ENCODE results near the gene SPG7. TPM values are rescaled to one million over a fixed set of nuclear protein-coding genes. Genes with fewer than 3 reads are reported as not detected.

Gene SPG7
- total and polyA plus RNA-seq, 2 of the 4 experiments (the other 2 are of a cell fraction), result 94.6 to 96.8 TPM

DNA sequence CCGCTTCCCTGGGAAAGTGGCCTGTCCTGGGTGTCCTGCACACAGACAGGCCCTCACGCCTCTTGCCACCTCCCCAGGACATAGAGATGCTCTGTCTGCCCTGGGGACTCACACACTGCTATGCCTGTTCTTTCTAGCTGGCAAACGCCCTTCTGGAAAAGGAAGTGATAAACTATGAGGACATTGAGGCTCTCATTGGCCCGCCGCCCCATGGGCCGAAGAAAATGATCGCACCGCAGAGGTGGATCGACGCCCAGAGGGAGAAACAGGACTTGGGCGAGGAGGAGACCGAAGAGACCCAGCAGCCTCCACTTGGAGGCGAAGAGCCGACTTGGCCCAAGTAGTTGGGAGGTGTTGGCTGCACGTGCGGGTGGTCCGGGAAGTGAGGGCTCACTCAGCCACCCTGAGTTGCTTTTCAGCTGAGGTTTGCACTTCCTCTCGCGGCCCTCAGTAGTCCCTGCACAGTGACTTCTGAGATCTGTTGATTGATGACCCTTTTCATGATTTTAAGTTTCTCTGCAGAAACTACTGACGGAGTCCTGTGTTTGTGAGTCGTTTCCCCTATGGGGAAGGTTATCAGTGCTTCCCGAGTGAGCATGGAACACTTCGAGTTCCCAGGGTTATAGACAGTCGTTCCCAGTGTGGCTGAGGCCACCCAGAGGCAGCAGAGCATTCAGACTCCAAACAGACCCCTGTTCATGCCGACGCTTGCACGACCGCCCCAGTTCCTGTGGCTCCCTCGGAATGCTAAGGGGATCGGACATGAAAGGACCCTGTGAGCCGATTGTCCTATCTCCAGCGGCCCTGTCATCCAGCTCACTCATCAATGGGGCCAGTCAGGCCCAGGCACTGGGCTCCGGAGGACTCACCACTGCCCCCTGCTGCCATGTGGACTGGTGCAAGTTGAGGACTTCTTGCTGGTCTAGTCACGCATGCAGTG is 48.8 kb downstream of the SPG7 start:
- POLR2A ChIA-PET (ENCODE audit: unreplicated experiment), result no interaction called here
- dilution Hi-C loops (cut with HindIII; ENCODE audit: low sequenced_read_pairs, unreplicated experiment), result no loop called here
- no peak overlapping the region for H3K4me2 ChIP-seq (ENCODE audit: low read depth, low read length)

More for the DNA sequence above, 48.8 kb downstream of the SPG7 start:
- no peak overlapping the region for H2BK15ac ChIP-seq (ENCODE audit: low read depth, low read length)
- H2BK5ac ChIP-seq (ENCODE audit: low read depth, low read length, poor library complexity, severe bottlenecking), result no peak overlapping the region
- no peak overlapping the region for H2BK20ac ChIP-seq (ENCODE audit: low read depth, low read length)
- H2AK5ac ChIP-seq (ENCODE audit: low read depth, low read length), result no peak overlapping the region
- intact Hi-C loops (cut with micrococcal nuclease) (loop anchor here (2.0 kb wide), 1 partner anchor 224 kb away; no protein-coding TSS in a partner anchor), in situ Hi-C loops (cut with MboI; ENCODE audit: low sequenced_read_pairs) (no loop called here)
- no peak overlapping the region for H3K27ac ChIP-seq (ENCODE audit: insufficient read depth, low read length)
- H2BK120ac ChIP-seq (ENCODE audit: low read depth, low read length), result no peak overlapping the region
- no peak overlapping the region for H3K4me3 ChIP-seq (ENCODE audit: insufficient read depth, low read depth, low read length)
- H2AFZ ChIP-seq (replicated peaks; ENCODE audit: low read length, poor library complexity), result peak overlapping the region; percentile 53
- H4K20me1 ChIP-seq (ENCODE audit: insufficient read depth, low read length), result peaks cover 19% of the 10 kb centered on the region
- WGBS, 2 experiments (ENCODE audit: extremely low coverage in 2 of 2, insufficient read length in 1 of 2), result 35% methylated on average over 19 of the region's 34 CpGs; no CpG with 5 or more reads in 1 of the 2 experiments
- H3K18ac ChIP-seq (ENCODE audit: low read depth, low read length), result no peak overlapping the region
- no peak overlapping the region for H3K56ac ChIP-seq (ENCODE audit: extremely low read depth, insufficient read depth, low read length)
- H3K79me1 ChIP-seq (ENCODE audit: low read depth in 1 of 2, low read length in 2 of 2), result peaks cover 5 to 31% of the 10 kb centered on the region in 2 experiments; a peak in 3 of 4 replicates
- no peaks in the 10 kb centered on the region for H3K27me3 ChIP-seq (ENCODE audit: control insufficient read depth, insufficient read depth, low read length)
- BruUV-seq (replicated peaks), result no TSS peak
- H3K36me3 ChIP-seq (ENCODE audit: control insufficient read depth, insufficient read depth, low read length), result peaks cover 40% of the 10 kb centered on the region
- CTCF ChIA-PET, result interaction anchor here (1.6 kb wide), 1 partner anchor 8 kb away, joined by 5 read pairs; no protein-coding TSS in a partner anchor
- peak; percentile 28; the same call in 1 of the 2 replicates for TF ChIP-seq MAZ (IDR thresholded peaks at IDR 0.05; ENCODE audit: borderline replicate concordance, low read depth, low read length)
- no peak for TF ChIP-seq NFE2L2 (IDR thresholded peaks at IDR 0.05; ENCODE audit: low read depth, low read length)
- TF ChIP-seq SMC3 (IDR thresholded peaks at IDR 0.05; ENCODE audit: low read depth, low read length), result peak; percentile 61
- TF ChIP-seq, protein P1, sequence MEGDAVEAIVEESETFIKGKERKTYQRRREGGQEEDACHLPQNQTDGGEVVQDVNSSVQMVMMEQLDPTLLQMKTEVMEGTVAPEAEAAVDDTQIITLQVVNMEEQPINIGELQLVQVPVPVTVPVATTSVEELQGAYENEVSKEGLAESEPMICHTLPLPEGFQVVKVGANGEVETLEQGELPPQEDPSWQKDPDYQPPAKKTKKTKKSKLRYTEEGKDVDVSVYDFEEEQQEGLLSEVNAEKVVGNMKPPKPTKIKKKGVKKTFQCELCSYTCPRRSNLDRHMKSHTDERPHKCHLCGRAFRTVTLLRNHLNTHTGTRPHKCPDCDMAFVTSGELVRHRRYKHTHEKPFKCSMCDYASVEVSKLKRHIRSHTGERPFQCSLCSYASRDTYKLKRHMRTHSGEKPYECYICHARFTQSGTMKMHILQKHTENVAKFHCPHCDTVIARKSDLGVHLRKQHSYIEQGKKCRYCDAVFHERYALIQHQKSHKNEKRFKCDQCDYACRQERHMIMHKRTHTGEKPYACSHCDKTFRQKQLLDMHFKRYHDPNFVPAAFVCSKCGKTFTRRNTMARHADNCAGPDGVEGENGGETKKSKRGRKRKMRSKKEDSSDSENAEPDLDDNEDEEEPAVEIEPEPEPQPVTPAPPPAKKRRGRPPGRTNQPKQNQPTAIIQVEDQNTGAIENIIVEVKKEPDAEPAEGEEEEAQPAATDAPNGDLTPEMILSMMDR (conservative IDR thresholded peaks at IDR 0.05; ENCODE audit: low read depth, low read length), result peak; percentile 82
- peak; percentile 61 for TF ChIP-seq RAD21 (IDR thresholded peaks at IDR 0.05; ENCODE audit: low read length)
- no peak for TF ChIP-seq CHD1 (IDR thresholded peaks at IDR 0.05; ENCODE audit: low read depth, low read length)
- no peak for TF ChIP-seq CEBPB (IDR thresholded peaks at IDR 0.05; ENCODE audit: low read depth, low read length)
- H4K8ac ChIP-seq (ENCODE audit: low read depth in 2 of 2, low read length in 2 of 2), result peak overlapping the region in 1 of 2 experiments; percentile 83; a peak in 2 of 4 replicates
- H2AK9ac ChIP-seq (replicated peaks; ENCODE audit: low read depth, low read length, poor library complexity), result peak overlapping the region; percentile 31
- H3K4me1 ChIP-seq (ENCODE audit: control insufficient read depth, insufficient read depth, low read length), result peaks cover 5% of the 10 kb centered on the region
- DNase-seq (peak; percentile 80), ATAC-seq (ENCODE audit: low read depth) (peak; percentile 60)
- no peak overlapping the region for H3K9ac ChIP-seq (ENCODE audit: low read depth, low read length)
- 0 out of 2 replicates have a peak overlapping the region, but pooled peaks have one; percentile 19 for H3K4ac ChIP-seq (ENCODE audit: low read depth, low read length)
- H3K14ac ChIP-seq (replicated peaks; ENCODE audit: low read depth, low read length), result no peak overlapping the region
- no peaks in the 10 kb centered on the region for H3K9me1 ChIP-seq (ENCODE audit: insufficient read depth, low read length)
- H3K9me3 ChIP-seq (ENCODE audit: control insufficient read depth, insufficient read depth, low read length), result no peaks in the 10 kb centered on the region
- no peak overlapping the region for H3K23ac ChIP-seq (ENCODE audit: low read depth, low read length)
- no peak overlapping the region for H4K5ac ChIP-seq (ENCODE audit: low read depth, low read length)
- H4K91ac ChIP-seq (ENCODE audit: insufficient read depth, low read depth, low read length), result no peak overlapping the region

All from IMR-90 (cell line).